SK-N-MC (cell line): ENCODE results near the gene CTTNBP2.

Experiments
- DNase-seq: peaks from one replicate; pipeline ENCODE4 v3.0.0-alpha.2; 2011; ENCODE audit warnings: low read depth, low spot score
- H3K27ac ChIP-seq: fragments of 200-600 bp; sonication (generic); 2 replicates; pipeline ENCODE4 v1.5.1; 2016; ENCODE audit warnings: mixed run types
- H3K36me3 ChIP-seq: fragments of 200-600 bp; sonication (generic); 2 replicates; pipeline ENCODE4 v1.6.1; 2017; ENCODE audit warnings: antibody characterized with exemption, low read length, mixed read lengths; ENCODE audit not compliant: insufficient read depth
- H3K4me3 ChIP-seq: fragments of 200-600 bp; sonication (generic); 2 replicates; pipeline ENCODE4 v1.5.1; 2016
- H3K9ac ChIP-seq: fragments of 200-600 bp; sonication (generic); 2 replicates; pipeline ENCODE4 v1.8.0; 2017; ENCODE audit warnings: mixed run types, mixed read lengths; ENCODE audit not compliant: insufficient read length
- H3K9me3 ChIP-seq: fragments of 200-600 bp; sonication (generic); 2 replicates; pipeline ENCODE4 v1.6.1; 2017; ENCODE audit warnings: low read depth, mild to moderate bottlenecking, antibody characterized with exemption, low read length, moderate library complexity, mixed read lengths
- EZH2 ChIP-seq: fragments of 200-600 bp; sonication (generic); IDR thresholded peaks from one replicate; pipeline ENCODE4 v1.6.1; 2017; ENCODE audit warnings: antibody characterized with exemption
- FOXP2 ChIP-seq: optimal IDR thresholded peaks from 2 replicates; pipeline ENCODE3; 2011; ENCODE audit warnings: mild to moderate bottlenecking, moderate library complexity; ENCODE audit not compliant: insufficient read depth; ENCODE audit errors: extremely low read length, control extremely low read depth
- POLR2AphosphoS5 ChIP-seq: IDR thresholded peaks from 2 replicates; pipeline ENCODE4 v1.6.1; 2012; ENCODE audit warnings: mild to moderate bottlenecking, low read depth, low read length, borderline replicate concordance

Gene CTTNBP2

GRCh38 chr7:117791877-117792780 is 81.1 kb downstream of the CTTNBP2 start:
- Histone ChIP-seq H3K36me3 (peaks cover 15% of the 10 kb centered on the region), H3K4me3 (no peak overlapping the region), H3K27ac (no peak overlapping the region), H3K9me3 (no peaks in the 10 kb centered on the region), H3K9ac (no peak overlapping the region)
- no peak for DNase-seq
- TF ChIP-seq EZH2 (no peak), FOXP2 (no peak), POLR2AphosphoS5 (no peak)

GRCh38 chr7:117790731-117791130 is 82.5 kb downstream of the CTTNBP2 start:
- Histone ChIP-seq H3K36me3 (peaks cover 15% of the 10 kb centered on the region), H3K27ac (no peak overlapping the region), H3K4me3 (no peak overlapping the region), H3K9ac (no peak overlapping the region), H3K9me3 (no peaks in the 10 kb centered on the region)
- TF ChIP-seq FOXP2 (no peak), POLR2AphosphoS5 (no peak), EZH2 (no peak)
- no peak for DNase-seq

- no peak overlapping the region for H3K4me3 ChIP-seq
- no peak for TF ChIP-seq FOXP2
- TF ChIP-seq POLR2AphosphoS5, result no peak
- no peak for TF ChIP-seq EZH2
- no peaks in the 10 kb centered on the region for H3K9me3 ChIP-seq
- H3K27ac ChIP-seq, result no peak overlapping the region
- DNase-seq, result no peak
- no peak overlapping the region for H3K9ac ChIP-seq
- peaks cover 15% of the 10 kb centered on the region for H3K36me3 ChIP-seq
Measured at GRCh38 chr7:117790251-117790650, 83.0 kb downstream of the CTTNBP2 start.

- Histone ChIP-seq H3K4me3 (no peak overlapping the region), H3K9me3 (no peaks in the 10 kb centered on the region), H3K36me3 (no peaks in the 10 kb centered on the region), H3K27ac (no peak overlapping the region), H3K9ac (no peak overlapping the region)
- DNase-seq, result no peak
- no peak for TF ChIP-seq POLR2AphosphoS5
- TF ChIP-seq FOXP2, result no peak
- no peak for TF ChIP-seq EZH2
Measured at GRCh38 chr7:117785431-117785830, 87.8 kb downstream of the CTTNBP2 start.

- no peaks in the 10 kb centered on the region for H3K36me3 ChIP-seq
- TF ChIP-seq FOXP2 (no peak), POLR2AphosphoS5 (no peak), EZH2 (no peak)
- H3K9me3 ChIP-seq, result no peaks in the 10 kb centered on the region
- no peak overlapping the region for H3K9ac ChIP-seq
- DNase-seq, result no peak
- peak overlapping the region; percentile 39; the same call in 1 of the 2 replicates for H3K27ac ChIP-seq
- H3K4me3 ChIP-seq, result no peak overlapping the region
Measured at GRCh38 chr7:117784315-117784714, 88.9 kb downstream of the CTTNBP2 start.

DNA sequence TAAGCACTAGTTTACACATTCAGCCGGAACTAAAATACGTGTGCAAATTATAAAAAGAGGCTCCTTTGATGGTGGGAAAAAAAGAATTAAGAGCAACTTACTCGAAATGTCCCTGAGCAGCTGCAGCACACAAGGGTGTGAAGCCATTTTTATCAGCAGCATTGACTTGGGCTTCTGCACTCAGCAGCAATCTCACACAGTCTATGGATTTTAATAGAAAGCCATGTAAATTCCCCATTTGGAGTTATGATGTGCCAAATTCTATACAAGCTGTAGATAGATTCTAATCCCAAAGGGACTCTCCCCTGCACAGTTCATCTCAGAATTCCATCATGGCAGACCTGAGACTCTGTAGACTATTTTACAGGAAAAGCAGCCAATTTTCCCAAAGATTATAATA is 90.5 kb downstream of the CTTNBP2 start:
- no peak for TF ChIP-seq EZH2
- Histone ChIP-seq H3K9me3 (no peaks in the 10 kb centered on the region), H3K4me3 (no peak overlapping the region), H3K36me3 (no peaks in the 10 kb centered on the region), H3K9ac (no peak overlapping the region), H3K27ac (no peak overlapping the region)
- DNase-seq, result no peak

GRCh38 chr7:117781707-117782106 is 91.5 kb downstream of the CTTNBP2 start:
- DNase-seq, result no peak
- TF ChIP-seq EZH2, result no peak
- TF ChIP-seq FOXP2, result no peak
- TF ChIP-seq POLR2AphosphoS5, result no peak
- Histone ChIP-seq H3K27ac (no peak overlapping the region), H3K4me3 (no peak overlapping the region), H3K36me3 (no peaks in the 10 kb centered on the region), H3K9me3 (no peaks in the 10 kb centered on the region), H3K9ac (no peak overlapping the region)

- peak overlapping the region; percentile 24 for H3K9ac ChIP-seq
- H3K27ac ChIP-seq, result peak overlapping the region; percentile 81
- no peaks in the 10 kb centered on the region for H3K9me3 ChIP-seq
- H3K4me3 ChIP-seq, result 0 out of 2 replicates have a peak overlapping the region, but pooled peaks have one; percentile 28
- TF ChIP-seq FOXP2, result no peak
- TF ChIP-seq EZH2, result no peak
- no peak for TF ChIP-seq POLR2AphosphoS5
- DNase-seq, result peak; percentile 28
- H3K36me3 ChIP-seq, result 0 out of 2 replicates have a peak, but pooled peaks cover 5% of the 10 kb centered on the region
Measured at GRCh38 chr7:117780832-117781231, 92.4 kb downstream of the CTTNBP2 start.
